NB4 (cell line): Measurements from ENCODE around the gene TMEM126B.

Source experiments
- MYC ChIP-seq: IDR thresholded peaks from 2 replicates; pipeline ENCODE4 v1.6.1; 2011; ENCODE audit warnings: low read depth, low read length
- POLR2A ChIP-seq: IDR thresholded peaks from 2 replicates; pipeline ENCODE4 v1.6.1; 2011; ENCODE audit warnings: mild to moderate bottlenecking; ENCODE audit not compliant: insufficient read length; ENCODE audit errors: extremely low read depth
- TF ChIP-seq, protein P1 (sequence below): IDR thresholded peaks from one replicate; pipeline ENCODE4 v1.5.1; 2012; ENCODE audit warnings: low read depth, low read length
- TF ChIP-seq, protein P2 (sequence below): IDR thresholded peaks from 2 replicates; pipeline ENCODE4 v1.6.1; 2011; ENCODE audit warnings: low read depth, low read length

DNA sequence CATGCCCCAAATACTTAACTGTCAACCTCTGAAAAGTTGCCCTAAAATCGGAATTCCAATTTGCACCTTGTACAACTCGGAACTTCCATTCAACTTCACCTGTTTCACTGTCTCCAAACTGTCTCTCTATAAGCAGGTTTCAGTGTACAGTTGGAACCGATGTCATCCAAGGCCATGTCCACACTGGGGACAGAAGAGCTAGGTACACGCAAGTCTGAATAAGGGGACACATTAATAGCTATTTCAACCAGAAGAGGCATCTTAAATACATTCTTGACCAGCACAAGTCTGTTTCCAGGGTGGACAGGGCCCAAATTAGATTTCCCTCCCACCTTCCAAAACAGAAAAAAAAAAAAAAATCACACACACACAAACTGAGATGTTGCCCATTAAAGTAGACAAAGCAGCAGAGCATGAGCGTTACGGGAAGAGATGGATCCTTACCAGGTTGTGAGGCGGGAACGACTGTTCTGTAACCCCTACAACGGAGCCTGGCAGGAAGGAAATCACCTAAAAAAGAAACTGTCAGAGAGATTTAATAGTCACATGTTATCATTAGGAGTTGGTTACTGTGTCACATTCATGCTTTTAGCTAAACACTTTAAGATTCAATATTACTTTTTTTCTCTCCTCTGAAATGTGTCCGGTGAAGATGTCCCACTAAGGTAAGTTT lies 34.8 kb downstream of the TMEM126B start:
- TF ChIP-seq, protein P1, sequence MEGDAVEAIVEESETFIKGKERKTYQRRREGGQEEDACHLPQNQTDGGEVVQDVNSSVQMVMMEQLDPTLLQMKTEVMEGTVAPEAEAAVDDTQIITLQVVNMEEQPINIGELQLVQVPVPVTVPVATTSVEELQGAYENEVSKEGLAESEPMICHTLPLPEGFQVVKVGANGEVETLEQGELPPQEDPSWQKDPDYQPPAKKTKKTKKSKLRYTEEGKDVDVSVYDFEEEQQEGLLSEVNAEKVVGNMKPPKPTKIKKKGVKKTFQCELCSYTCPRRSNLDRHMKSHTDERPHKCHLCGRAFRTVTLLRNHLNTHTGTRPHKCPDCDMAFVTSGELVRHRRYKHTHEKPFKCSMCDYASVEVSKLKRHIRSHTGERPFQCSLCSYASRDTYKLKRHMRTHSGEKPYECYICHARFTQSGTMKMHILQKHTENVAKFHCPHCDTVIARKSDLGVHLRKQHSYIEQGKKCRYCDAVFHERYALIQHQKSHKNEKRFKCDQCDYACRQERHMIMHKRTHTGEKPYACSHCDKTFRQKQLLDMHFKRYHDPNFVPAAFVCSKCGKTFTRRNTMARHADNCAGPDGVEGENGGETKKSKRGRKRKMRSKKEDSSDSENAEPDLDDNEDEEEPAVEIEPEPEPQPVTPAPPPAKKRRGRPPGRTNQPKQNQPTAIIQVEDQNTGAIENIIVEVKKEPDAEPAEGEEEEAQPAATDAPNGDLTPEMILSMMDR = no peak
- no peak for TF ChIP-seq POLR2A
- no peak for TF ChIP-seq MYC
- TF ChIP-seq, protein P2, sequence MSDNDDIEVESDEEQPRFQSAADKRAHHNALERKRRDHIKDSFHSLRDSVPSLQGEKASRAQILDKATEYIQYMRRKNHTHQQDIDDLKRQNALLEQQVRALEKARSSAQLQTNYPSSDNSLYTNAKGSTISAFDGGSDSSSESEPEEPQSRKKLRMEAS = no peak
